WTC11 (cell line): Measurements from ENCODE around the gene LPP. TPM values are rescaled to one million over a fixed set of nuclear protein-coding genes. Genes with fewer than 3 reads are reported as not detected.

ENCODE experiments used
- ATAC-seq: fragments of 200-7000 bp; cut with Tn5 transposase; 2 replicates; pipeline ENCODE4 v1.10.0; 2021; ENCODE audit warnings: mild to moderate bottlenecking, moderate library complexity
- CTCF ChIA-PET: fragments of 300-600 bp; sonication (Branson Sonifier 250); formaldehyde crosslinking; loops from one replicate; lab custom pipeline; 2021; ENCODE audit warnings: antibody characterized with exemption; lab: Charles Lee
- POLR2A ChIA-PET: fragments of 350-600 bp; sonication (Branson Sonifier 250); formaldehyde crosslinking; loops from one replicate; lab custom pipeline; 2021; ENCODE audit warnings: antibody characterized with exemption; lab: Charles Lee
- DNase-seq: peaks from one replicate; pipeline ENCODE4 v3.0.0; 2021; ENCODE audit warnings: low spot score
- H3K27ac Mint-ChIP-seq: 2 replicates; pipeline ENCODE4 v1.8.0; 2021; ENCODE audit warnings: mixed read lengths
- H3K27me3 Mint-ChIP-seq: 2 replicates; pipeline ENCODE4 v1.8.0; 2021; ENCODE audit warnings: low read depth, mild to moderate bottlenecking, moderate library complexity, mixed read lengths
- H3K36me3 Mint-ChIP-seq: 2 replicates; pipeline ENCODE4 v1.8.0; 2021; ENCODE audit warnings: mixed read lengths
- H3K4me1 Mint-ChIP-seq: 2 replicates; pipeline ENCODE4 v1.8.0; 2022; ENCODE audit warnings: mixed read lengths
- H3K4me3 Mint-ChIP-seq: 2 replicates; pipeline ENCODE4 v1.8.0; 2021; ENCODE audit warnings: mild to moderate bottlenecking, moderate library complexity, mixed read lengths
- H3K9me3 Mint-ChIP-seq: 2 replicates; pipeline ENCODE4 v1.8.0; 2021; ENCODE audit warnings: mixed read lengths
- AR ChIP-seq: fragments of 250-450 bp; sonication (Bioruptor Pico); IDR thresholded peaks from 2 replicates; pipeline ENCODE4 v1.9.0; 2021; ENCODE audit warnings: mild to moderate bottlenecking
- CREB1 ChIP-seq: sonication (generic); formaldehyde crosslinking; IDR thresholded peaks from 2 replicates; pipeline ENCODE4 v1.8.0; 2023; ENCODE audit warnings: mild to moderate bottlenecking, missing genetic modification reagents
- CREM ChIP-seq: sonication (generic); formaldehyde crosslinking; IDR thresholded peaks from 2 replicates; pipeline ENCODE4 v1.8.1; 2022; ENCODE audit warnings: mild to moderate bottlenecking, missing genetic modification reagents, moderate library complexity
- GABPB1 ChIP-seq: sonication (generic); formaldehyde crosslinking; IDR thresholded peaks from 2 replicates; pipeline ENCODE4 v1.8.1; 2023; ENCODE audit warnings: mild to moderate bottlenecking, missing genetic modification reagents
- GRHL2 ChIP-seq: fragments of 250-450 bp; sonication (Bioruptor Pico); IDR thresholded peaks from 2 replicates; pipeline ENCODE4 v1.8.0; 2022; ENCODE audit warnings: mild to moderate bottlenecking, moderate library complexity; ENCODE audit not compliant: insufficient replicate concordance, severe bottlenecking
- HMGA2 ChIP-seq: fragments of 250-450 bp; sonication (Bioruptor Pico); IDR thresholded peaks from 2 replicates; pipeline ENCODE4 v1.4.0; 2021; ENCODE audit warnings: mild to moderate bottlenecking, moderate library complexity
- ZNF121 ChIP-seq: sonication (generic); formaldehyde crosslinking; IDR thresholded peaks from 2 replicates; pipeline ENCODE4 v1.8.0; 2023; ENCODE audit warnings: missing genetic modification reagents
- ZNF512 ChIP-seq: sonication (generic); formaldehyde crosslinking; IDR thresholded peaks from 2 replicates; pipeline ENCODE4 v1.8.1; 2022; ENCODE audit warnings: missing genetic modification reagents, borderline replicate concordance
- total RNA-seq: library from RNA; stranded (reverse); gene quantifications from 3 replicates; pipeline ENCODE4 v1.2.3, GENCODE V29; 2021
- TF ChIP-seq, protein P1 (sequence below): sonication (generic); formaldehyde crosslinking; IDR thresholded peaks from 2 replicates; pipeline ENCODE4 v1.8.1; 2022; ENCODE audit warnings: low read depth, missing genetic modification reagents, borderline replicate concordance
- TF ChIP-seq, protein P2 (sequence below): sonication (generic); formaldehyde crosslinking; IDR thresholded peaks from 2 replicates; pipeline ENCODE4 v1.8.0; 2023; ENCODE audit warnings: missing genetic modification reagents, mild to moderate bottlenecking, borderline replicate concordance
- TF ChIP-seq, protein P3 (sequence below): sonication (generic); formaldehyde crosslinking; IDR thresholded peaks from 2 replicates; pipeline ENCODE4 v1.8.0; 2022; ENCODE audit warnings: missing genetic modification reagents

Gene LPP
- total RNA-seq, 1 experiment from 2014 or later: 49.6 TPM

DNA sequence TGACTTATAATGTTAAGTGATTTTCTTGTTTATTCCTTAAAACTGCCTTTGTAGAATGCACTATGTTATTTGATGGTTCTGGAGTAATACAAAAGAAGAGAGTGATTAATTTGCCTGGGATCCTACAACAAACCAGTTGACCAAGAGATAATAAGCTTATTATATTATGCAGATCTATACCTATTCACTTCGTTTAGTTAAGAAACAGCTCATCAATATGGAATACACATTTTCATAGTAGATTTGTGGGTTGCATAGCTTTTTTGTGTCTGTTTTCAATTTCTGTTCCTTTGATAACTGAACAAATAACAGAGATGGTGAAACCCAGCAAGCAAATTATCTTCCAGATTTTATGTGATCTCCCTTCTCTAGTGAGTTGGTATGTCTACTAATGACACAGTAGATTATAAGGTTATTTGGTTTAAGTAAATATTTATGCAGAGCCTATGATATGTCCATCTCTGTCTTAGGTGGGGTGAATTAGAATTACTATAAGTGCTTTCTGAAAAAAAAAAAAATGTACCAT, 574.5 kb downstream of the LPP start (continued):
- TF ChIP-seq AR: no peak
- no peak for TF ChIP-seq ZNF512 (CRISPR knock-in tag)
- TF ChIP-seq, protein P1, sequence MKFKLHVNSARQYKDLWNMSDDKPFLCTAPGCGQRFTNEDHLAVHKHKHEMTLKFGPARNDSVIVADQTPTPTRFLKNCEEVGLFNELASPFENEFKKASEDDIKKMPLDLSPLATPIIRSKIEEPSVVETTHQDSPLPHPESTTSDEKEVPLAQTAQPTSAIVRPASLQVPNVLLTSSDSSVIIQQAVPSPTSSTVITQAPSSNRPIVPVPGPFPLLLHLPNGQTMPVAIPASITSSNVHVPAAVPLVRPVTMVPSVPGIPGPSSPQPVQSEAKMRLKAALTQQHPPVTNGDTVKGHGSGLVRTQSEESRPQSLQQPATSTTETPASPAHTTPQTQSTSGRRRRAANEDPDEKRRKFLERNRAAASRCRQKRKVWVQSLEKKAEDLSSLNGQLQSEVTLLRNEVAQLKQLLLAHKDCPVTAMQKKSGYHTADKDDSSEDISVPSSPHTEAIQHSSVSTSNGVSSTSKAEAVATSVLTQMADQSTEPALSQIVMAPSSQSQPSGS (CRISPR knock-in tag): no peak

- Mint-ChIP-seq H3K4me1 (no peaks in the 10 kb centered on the region), H3K27ac (no peak overlapping the region), H3K27me3 (no peaks in the 10 kb centered on the region), H3K36me3 (no peaks in the 10 kb centered on the region), H3K9me3 (no peaks in the 10 kb centered on the region), H3K4me3 (no peak overlapping the region)
- DNase-seq (no peak), ATAC-seq (no peak)
- TF ChIP-seq, protein P2, sequence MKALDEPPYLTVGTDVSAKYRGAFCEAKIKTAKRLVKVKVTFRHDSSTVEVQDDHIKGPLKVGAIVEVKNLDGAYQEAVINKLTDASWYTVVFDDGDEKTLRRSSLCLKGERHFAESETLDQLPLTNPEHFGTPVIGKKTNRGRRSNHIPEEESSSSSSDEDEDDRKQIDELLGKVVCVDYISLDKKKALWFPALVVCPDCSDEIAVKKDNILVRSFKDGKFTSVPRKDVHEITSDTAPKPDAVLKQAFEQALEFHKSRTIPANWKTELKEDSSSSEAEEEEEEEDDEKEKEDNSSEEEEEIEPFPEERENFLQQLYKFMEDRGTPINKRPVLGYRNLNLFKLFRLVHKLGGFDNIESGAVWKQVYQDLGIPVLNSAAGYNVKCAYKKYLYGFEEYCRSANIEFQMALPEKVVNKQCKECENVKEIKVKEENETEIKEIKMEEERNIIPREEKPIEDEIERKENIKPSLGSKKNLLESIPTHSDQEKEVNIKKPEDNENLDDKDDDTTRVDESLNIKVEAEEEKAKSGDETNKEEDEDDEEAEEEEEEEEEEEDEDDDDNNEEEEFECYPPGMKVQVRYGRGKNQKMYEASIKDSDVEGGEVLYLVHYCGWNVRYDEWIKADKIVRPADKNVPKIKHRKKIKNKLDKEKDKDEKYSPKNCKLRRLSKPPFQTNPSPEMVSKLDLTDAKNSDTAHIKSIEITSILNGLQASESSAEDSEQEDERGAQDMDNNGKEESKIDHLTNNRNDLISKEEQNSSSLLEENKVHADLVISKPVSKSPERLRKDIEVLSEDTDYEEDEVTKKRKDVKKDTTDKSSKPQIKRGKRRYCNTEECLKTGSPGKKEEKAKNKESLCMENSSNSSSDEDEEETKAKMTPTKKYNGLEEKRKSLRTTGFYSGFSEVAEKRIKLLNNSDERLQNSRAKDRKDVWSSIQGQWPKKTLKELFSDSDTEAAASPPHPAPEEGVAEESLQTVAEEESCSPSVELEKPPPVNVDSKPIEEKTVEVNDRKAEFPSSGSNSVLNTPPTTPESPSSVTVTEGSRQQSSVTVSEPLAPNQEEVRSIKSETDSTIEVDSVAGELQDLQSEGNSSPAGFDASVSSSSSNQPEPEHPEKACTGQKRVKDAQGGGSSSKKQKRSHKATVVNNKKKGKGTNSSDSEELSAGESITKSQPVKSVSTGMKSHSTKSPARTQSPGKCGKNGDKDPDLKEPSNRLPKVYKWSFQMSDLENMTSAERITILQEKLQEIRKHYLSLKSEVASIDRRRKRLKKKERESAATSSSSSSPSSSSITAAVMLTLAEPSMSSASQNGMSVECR: no peak
- TF ChIP-seq GABPB1 (CRISPR knock-in tag) (no peak), ZNF121 (CRISPR knock-in tag) (0 out of 2 replicates have a peak, but pooled peaks have one; percentile 16), CREM (CRISPR knock-in tag) (no peak), GRHL2 (CRISPR knock-in tag) (no peak), CREB1 (CRISPR knock-in tag) (no peak), HMGA2 (no peak)
- TF ChIP-seq, protein P3, sequence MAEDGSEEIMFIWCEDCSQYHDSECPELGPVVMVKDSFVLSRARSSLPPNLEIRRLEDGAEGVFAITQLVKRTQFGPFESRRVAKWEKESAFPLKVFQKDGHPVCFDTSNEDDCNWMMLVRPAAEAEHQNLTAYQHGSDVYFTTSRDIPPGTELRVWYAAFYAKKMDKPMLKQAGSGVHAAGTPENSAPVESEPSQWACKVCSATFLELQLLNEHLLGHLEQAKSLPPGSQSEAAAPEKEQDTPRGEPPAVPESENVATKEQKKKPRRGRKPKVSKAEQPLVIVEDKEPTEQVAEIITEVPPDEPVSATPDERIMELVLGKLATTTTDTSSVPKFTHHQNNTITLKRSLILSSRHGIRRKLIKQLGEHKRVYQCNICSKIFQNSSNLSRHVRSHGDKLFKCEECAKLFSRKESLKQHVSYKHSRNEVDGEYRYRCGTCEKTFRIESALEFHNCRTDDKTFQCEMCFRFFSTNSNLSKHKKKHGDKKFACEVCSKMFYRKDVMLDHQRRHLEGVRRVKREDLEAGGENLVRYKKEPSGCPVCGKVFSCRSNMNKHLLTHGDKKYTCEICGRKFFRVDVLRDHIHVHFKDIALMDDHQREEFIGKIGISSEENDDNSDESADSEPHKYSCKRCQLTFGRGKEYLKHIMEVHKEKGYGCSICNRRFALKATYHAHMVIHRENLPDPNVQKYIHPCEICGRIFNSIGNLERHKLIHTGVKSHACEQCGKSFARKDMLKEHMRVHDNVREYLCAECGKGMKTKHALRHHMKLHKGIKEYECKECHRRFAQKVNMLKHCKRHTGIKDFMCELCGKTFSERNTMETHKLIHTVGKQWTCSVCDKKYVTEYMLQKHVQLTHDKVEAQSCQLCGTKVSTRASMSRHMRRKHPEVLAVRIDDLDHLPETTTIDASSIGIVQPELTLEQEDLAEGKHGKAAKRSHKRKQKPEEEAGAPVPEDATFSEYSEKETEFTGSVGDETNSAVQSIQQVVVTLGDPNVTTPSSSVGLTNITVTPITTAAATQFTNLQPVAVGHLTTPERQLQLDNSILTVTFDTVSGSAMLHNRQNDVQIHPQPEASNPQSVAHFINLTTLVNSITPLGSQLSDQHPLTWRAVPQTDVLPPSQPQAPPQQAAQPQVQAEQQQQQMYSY (CRISPR knock-in tag): no peak
- ChIA-PET POLR2A (no interaction called here), CTCF (interaction anchor here (0.9 kb wide), 1 partner anchor 20 kb away, joined by 3 read pairs; no protein-coding TSS in a partner anchor)
These were observed 575.5 kb downstream of the LPP start for GRCh38 chr3:188729422-188729821.
